HG03139 (cell line): ENCODE data around the gene LIN7B.
"Not testable (repeated sequence)": the region's sequence is repeated elsewhere in the genome, so short reads cannot be mapped to it uniquely, and the experiment has no call there.

Source experiments
- ATAC-seq: cut with Tn5 transposase; IDR thresholded peaks from one replicate; pipeline ENCODE4 v1.9.1; 2021; ENCODE audit not compliant: unreplicated experiment

The LIN7B gene

GRCh38 chr19:49141352-49141751 lies 27.2 kb downstream of the LIN7B start:
- ATAC-seq: no peak

DNA sequence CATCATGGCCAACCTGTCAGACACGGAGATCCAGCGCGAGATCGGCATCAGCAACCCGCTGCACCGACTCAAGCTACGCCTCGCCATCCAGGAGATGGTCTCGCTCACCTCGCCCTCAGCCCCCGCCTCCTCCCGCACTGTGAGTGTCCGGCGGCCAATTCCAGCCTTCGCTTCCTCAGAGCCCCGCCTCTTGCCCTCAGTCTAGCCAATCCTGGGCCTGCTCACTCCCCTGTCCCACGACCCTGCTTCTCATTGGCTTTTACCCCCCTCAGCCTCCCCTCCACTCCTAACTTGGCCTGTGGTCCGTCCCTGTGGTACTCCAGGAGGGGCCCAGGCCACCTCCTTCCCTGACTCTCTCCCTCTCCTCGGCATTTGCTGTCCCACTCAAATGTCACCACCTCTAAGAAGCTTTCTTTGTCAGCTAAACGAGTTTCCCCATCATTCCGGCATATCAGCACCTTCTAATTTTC lies 28.7 kb downstream of the LIN7B start:
- ATAC-seq: no peak

- no peak for ATAC-seq
These were observed 31.6 kb downstream of the LIN7B start for GRCh38 chr19:49145573-49146407.

- not testable (repeated sequence) for ATAC-seq
These were observed 32.2 kb downstream of the LIN7B start for GRCh38 chr19:49146408-49146770.

- ATAC-seq: no peak
These were observed 34.0 kb downstream of the LIN7B start for GRCh38 chr19:49148044-49148682.

DNA sequence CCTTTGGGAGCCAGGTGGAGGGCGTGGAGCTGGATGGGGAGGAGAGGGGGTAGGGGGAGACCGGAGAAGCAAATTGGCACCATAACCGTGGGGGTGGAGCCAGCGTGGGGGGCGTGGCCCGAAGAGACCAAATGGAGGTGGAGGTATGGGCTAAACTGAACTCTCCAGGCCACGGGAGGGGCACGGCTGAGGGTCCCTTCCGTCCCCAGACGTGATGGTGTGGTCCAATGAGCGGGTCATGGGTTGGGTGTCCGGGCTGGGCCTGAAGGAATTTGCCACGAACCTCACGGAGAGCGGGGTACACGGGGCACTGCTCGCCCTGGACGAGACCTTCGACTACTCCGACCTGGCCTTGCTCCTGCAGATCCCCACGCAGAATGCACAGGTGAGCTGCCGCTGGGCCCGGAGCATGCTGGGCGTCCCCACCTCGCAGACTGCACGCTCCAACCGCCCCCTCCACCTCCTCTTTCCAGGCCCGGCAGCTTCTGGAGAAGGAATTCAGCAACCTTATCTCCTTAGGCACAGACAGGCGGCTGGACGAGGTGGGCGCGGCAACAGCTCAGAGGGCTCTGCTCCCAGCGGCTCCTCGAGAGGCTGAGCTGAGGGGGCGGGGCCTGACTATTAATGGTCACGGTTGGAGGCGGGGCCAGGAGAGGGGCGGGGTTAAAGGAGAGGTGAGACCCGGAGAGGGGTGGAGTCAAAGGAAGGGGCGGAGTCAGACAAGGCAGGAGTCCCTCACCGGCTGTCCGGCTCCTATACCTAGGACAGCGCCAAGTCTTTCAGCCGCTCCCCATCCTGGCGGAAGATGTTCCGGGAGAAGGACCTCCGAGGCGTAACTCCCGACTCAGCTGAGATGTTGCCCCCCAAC lies 34.8 kb downstream of the LIN7B start:
- no peak for ATAC-seq

DNA sequence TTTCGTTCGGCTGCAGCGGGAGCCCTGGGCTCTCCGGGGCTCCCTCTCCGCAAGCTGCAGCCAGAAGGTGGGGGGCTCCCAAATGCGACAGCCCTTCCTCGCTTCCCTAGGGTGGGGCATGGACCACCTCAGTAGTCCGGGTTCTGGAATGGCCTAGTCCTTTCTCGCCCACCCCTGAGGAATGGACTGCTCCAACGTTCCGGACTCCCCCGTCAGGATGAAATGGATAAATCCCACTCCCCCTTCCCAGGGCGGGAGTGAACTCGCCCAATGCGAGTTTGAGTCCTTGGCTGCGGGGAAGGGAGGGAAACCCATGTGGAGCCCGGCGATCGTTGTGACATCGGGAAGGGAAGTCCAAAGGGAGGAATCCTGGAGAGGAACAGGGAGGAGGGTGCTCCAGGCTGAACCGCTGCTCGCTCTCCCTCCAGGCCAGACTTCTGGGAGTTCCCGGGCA lies 35.5 kb downstream of the LIN7B start:
- no peak for ATAC-seq

DNA sequence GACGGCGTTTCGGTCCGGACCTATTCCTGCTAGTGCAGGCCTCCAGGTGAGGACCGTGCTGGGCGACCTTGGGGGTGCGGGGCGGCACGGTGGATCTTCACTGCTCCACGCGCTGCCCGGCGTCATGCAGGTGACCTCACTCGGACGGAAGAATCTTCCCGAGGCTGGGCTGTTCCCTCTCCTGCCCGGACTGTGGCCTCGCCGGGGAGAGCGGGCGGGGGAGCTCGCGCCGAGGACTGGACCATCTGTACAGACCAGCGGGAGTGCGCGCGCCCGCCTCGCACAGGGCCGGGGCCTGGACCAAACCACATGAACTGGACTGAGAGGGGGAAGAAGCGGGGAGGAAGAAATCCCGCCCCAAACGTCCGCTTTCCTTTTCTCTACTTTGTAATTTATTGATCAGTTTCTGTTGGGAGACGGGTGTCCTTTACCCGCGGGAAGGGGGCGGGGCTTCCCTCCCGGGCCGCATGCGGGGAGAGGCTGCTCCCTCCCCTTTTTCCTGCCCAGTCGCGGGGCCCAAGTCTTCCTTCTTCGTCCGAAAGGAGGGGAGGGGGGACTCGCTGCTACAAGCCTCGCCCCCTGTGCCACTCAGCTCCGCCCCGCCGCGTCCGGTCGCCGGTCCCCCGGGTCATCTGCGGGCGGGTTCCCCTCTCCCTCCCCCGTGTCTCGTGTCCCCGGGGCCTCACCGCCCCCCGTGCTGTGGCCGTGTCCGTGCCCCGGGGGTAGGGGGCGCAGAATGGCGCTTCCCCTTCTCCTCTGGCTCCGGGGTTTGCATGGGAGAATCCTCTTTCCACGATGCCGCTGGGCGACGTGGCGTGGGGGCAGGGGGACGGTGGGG lies 36.2 kb downstream of the LIN7B start:
- ATAC-seq: no peak

GRCh38 chr19:49150944-49151243 lies 36.7 kb downstream of the LIN7B start:
- ATAC-seq: no peak

GRCh38 chr19:49151267-49152118 lies 37.3 kb downstream of the LIN7B start:
- ATAC-seq: no peak

DNA sequence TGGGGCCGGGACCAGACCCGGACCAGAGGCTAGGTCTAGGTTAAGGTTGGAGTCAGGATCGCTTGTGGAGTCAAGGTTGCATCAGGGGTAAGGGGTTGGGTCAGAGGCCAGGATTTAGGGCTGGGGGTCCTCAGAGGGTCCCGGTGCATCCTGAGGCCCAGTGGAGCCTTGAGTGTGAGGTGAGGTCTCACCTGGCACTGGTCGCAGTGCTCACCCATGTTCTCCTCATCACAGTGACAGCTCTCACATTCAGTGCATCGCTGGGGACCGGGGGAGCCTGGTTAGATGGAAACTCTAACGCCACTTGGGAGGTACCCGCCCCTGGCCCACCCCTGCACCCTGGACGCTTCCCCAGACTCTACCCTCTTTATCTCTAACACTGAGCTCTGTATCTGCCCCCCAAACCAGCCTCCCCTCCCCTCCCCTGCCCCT lies 38.0 kb downstream of the LIN7B start:
- no peak for ATAC-seq

- no peak for ATAC-seq
These were observed 39.1 kb downstream of the LIN7B start for GRCh38 chr19:49153167-49153809.

- ATAC-seq: no peak
These were observed 40.1 kb downstream of the LIN7B start for GRCh38 chr19:49154279-49154678.

DNA sequence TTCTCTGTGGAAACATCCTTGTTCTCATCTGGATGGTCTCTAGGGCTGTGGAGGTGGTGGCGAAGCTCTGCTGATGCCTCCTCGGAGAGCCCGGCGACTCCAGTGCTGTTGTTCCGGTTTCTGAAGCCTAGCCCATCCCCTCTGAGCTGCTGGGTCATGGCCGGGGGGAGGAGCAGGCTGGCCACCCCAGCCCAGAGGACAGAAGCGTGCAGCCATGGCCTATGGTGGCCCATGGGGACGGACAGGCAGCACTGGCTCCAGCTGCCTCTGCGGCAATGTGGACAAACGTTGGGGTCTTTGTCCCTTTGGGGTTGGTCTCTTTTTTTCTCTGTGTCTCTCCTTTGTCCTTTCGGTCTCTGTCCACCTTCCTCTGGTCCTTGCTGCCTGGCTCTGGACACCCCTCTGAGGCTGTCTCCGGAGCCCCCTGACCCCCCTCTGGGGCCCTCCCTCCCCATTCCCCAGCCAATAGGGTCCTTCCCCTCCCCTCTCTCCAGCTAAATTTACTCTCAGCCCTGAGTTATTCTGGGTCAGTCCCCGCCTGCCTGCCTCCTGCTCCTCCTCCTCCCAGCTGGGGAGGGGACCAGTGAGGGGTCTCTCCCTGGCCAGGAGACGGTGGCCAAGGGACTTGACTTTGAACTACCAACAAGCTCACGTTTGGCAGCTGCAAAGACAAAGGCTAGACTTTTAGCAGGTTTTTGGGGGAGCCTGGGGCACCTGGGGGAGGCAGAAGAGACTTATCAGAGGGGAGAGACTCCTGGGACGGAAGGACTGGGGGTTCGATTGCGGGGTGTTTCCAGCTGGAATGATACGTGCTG lies 41.0 kb downstream of the LIN7B start, which contains the start of gene HRC:
HRC (minus strand) TSS at position 392 of the 815 bp plus-strand sequence; CDS start at position 233, 159 bp downstream.
- no peak for ATAC-seq

DNA sequence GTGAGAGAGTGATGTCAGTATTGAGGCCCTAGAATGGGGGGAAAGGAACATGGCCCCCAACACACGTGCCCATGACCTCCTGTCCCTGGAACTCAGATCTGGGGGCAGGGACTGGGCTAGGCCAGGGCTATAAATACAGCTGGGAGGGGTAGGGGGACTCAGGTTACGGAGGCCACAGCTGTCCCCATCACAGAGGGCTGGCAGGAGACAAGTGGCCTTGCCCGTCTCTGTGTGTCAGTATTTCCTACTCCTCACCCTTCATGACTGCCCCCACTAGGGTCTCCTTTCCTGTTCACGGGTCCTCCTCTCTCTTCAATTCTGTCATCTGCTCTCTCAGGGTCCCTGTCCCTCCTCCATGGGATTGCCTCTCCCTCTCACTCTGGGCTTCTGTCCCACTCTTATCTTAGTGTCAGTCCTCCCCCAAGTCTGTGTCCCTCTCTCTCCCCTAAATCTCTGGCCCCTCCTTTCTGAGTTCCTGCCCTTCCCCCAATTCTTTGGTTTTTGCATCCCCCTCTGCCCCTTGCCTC lies 41.7 kb downstream of the LIN7B start:
- ATAC-seq: no peak

DNA sequence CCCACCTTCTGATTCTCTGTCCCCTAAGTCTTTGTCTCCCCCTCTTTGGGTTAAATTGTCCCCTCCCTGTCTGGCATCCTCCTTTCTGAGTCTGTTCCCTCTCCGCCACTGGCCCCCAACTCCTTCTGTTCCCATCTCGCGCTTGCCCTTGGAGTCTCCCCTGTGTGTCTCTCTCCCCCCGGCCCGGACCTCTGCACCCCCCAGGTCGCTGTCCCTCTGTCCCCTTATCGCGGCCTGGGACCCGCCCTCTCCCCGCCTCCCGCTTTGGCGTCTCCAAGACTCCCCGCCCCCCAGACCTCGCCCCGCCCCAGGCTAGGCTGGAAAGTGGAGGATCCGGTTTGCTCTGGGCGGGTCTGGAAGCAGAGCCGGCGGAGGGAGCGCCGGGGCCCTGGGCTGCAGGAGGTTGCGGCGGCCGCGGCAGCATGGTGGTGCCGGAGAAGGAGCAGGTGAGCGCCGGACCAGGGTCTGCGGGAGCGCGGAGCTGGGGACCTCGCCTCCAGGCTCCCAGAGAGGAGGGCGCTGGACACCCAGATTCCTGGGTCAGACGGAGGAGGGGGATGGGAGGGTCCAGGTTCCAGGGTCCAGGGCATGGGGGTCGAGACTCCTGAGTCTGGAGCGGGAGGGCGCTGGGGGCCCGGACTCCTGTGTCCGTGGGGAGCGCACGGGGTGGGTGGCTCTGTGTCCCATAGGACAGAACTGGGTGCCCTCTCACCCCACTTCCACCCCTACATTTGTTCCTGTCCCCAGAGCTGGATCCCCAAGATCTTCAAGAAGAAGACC lies 43.5 kb downstream of the LIN7B start, which contains the start of gene TRPM4:
TRPM4 (plus strand) TSS at position 348 of the 780 bp plus-strand sequence; CDS start at position 423, 75 bp downstream.
- ATAC-seq: no peak
